Measurements from ENCODE around the gene SUPT3H. TPM values are rescaled to one million over a fixed set of nuclear protein-coding genes. Genes with fewer than 3 reads are reported as not detected.

The SUPT3H gene
- total RNA-seq, 2 donors from 2014 or later = 5.3 to 6.6 TPM

- no peaks in the 10 kb centered on the region for H3K36me3 ChIP-seq
- ATAC-seq (ENCODE audit: insufficient number of reproducible peaks, low FRiP score, low read depth) = no peak
- no peak for DNase-seq (ENCODE audit: low spot score)
- no peak for TF ChIP-seq CTCF (IDR thresholded peaks at IDR 0.05)
- H3K27ac ChIP-seq = no peak overlapping the region
- no peaks in the 10 kb centered on the region for H3K9me3 ChIP-seq
- no peaks in the 10 kb centered on the region for H3K27me3 ChIP-seq (replicated peaks; ENCODE audit: insufficient read depth)
- no peak overlapping the region for H3K4me3 ChIP-seq
- no peaks in the 10 kb centered on the region for H3K4me1 ChIP-seq (ENCODE audit: control insufficient read depth in 1 of 2, low read depth in 2 of 2)
Observed at GRCh38 chr6:45388328-45388727, 10.6 kb upstream of the SUPT3H start.

- Histone ChIP-seq H3K9me3 (no peaks in the 10 kb centered on the region), H3K27ac (no peak overlapping the region), H3K27me3 (replicated peaks; ENCODE audit: insufficient read depth) (no peaks in the 10 kb centered on the region), H3K4me3 (no peak overlapping the region), H3K36me3 (no peaks in the 10 kb centered on the region), H3K4me1 (ENCODE audit: control insufficient read depth in 1 of 2, low read depth in 2 of 2) (no peaks in the 10 kb centered on the region)
- ATAC-seq (ENCODE audit: insufficient number of reproducible peaks, low FRiP score, low read depth) (no peak), DNase-seq (ENCODE audit: low spot score) (no peak)
- no peak for TF ChIP-seq CTCF (IDR thresholded peaks at IDR 0.05)
Observed at GRCh38 chr6:45387236-45387635, 9.5 kb upstream of the SUPT3H start.

DNA sequence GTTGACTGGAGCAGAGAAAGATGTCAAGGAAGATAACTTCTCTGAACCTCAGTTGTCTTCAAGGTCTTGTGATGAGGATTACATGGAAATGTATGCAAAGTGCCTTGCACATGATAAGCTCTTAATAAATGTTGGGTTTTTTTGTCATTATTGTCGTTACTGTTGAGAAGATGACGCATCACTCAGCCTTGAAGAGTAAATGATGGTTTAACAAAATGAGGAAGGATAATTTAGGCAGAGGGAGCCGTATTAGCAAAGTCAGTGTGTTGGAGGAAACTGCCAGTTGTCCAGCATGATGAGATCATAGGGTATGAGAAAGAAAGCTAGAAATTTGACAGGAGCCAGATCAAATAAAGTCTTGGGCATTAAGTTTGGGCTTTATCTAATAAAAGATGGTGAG lies 8.8 kb upstream of the SUPT3H start:
- ATAC-seq (ENCODE audit: insufficient number of reproducible peaks, low FRiP score, low read depth) (no peak), DNase-seq (ENCODE audit: low spot score) (no peak)
- Histone ChIP-seq H3K36me3 (no peaks in the 10 kb centered on the region), H3K27ac (no peak overlapping the region), H3K9me3 (no peaks in the 10 kb centered on the region), H3K4me3 (no peak overlapping the region), H3K27me3 (replicated peaks; ENCODE audit: insufficient read depth) (no peaks in the 10 kb centered on the region), H3K4me1 (ENCODE audit: control insufficient read depth in 1 of 2, low read depth in 2 of 2) (no peaks in the 10 kb centered on the region)
- no peak for TF ChIP-seq CTCF (IDR thresholded peaks at IDR 0.05)

- Histone ChIP-seq H3K4me1 (ENCODE audit: control insufficient read depth in 1 of 2, low read depth in 2 of 2) (peaks cover 6 to 8% of the 10 kb centered on the region in 2 donors), H3K9me3 (no peaks in the 10 kb centered on the region), H3K4me3 (no peak overlapping the region), H3K27ac (no peak overlapping the region), H3K27me3 (replicated peaks; ENCODE audit: insufficient read depth) (no peaks in the 10 kb centered on the region), H3K36me3 (no peaks in the 10 kb centered on the region)
- ATAC-seq (ENCODE audit: insufficient number of reproducible peaks, low FRiP score, low read depth) (no peak), DNase-seq (ENCODE audit: low spot score) (no peak)
- no peak for TF ChIP-seq CTCF (IDR thresholded peaks at IDR 0.05)
Observed at GRCh38 chr6:45382391-45382790, 4.7 kb upstream of the SUPT3H start.

GRCh38 chr6:45378334-45378926 lies 696 bp upstream of the SUPT3H start:
- DNase-seq (ENCODE audit: low spot score) = no peak
- TF ChIP-seq CTCF (IDR thresholded peaks at IDR 0.05) = no peak
- Histone ChIP-seq H3K9me3 (no peaks in the 10 kb centered on the region), H3K4me1 (ENCODE audit: control insufficient read depth in 1 of 2, low read depth in 2 of 2) (peaks cover 6 to 12% of the 10 kb centered on the region in 2 donors), H3K36me3 (no peaks in the 10 kb centered on the region), H3K27ac (peak overlapping the region; percentile 87 to 94), H3K27me3 (replicated peaks; ENCODE audit: insufficient read depth) (no peaks in the 10 kb centered on the region), H3K4me3 (peak overlapping the region; percentile 97)
- ATAC-seq (ENCODE audit: insufficient number of reproducible peaks, low FRiP score, low read depth) = no peak
